HG03025 (cell line): ENCODE data around the gene UBE2J2.
"Not testable (repeated sequence)": the region's sequence is repeated elsewhere in the genome, so short reads cannot be mapped to it uniquely, and the experiment has no call there.

Experiments used
- ATAC-seq: cut with Tn5 transposase; IDR thresholded peaks from one replicate; pipeline ENCODE4 v1.9.1; 2021; ENCODE audit warnings: mild to moderate bottlenecking, moderate library complexity; ENCODE audit not compliant: unreplicated experiment, low FRiP score

Gene UBE2J2

DNA sequence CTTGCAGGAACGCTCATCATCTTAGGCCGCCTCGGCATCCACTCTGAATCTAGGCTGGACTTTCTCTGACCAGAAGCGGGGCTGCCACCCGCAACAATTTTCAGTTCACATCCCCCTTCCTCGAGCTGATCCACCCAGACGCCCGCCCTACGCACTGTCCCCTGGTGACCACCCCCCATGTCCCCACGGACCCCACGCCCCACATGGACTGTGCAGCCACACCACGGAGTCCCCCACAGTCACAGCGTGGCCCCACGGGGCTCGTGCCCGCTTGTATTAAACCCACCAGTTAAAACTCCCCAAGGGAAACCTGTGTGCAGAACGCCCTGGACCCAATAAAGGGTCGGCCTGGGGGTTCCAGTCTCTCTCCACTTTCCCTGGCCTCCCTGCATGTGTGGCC lies 14.1 kb downstream of the UBE2J2 start:
- no peak for ATAC-seq

GRCh38 chr1:1259119-1259488 lies 14.6 kb downstream of the UBE2J2 start:
- no peak for ATAC-seq

DNA sequence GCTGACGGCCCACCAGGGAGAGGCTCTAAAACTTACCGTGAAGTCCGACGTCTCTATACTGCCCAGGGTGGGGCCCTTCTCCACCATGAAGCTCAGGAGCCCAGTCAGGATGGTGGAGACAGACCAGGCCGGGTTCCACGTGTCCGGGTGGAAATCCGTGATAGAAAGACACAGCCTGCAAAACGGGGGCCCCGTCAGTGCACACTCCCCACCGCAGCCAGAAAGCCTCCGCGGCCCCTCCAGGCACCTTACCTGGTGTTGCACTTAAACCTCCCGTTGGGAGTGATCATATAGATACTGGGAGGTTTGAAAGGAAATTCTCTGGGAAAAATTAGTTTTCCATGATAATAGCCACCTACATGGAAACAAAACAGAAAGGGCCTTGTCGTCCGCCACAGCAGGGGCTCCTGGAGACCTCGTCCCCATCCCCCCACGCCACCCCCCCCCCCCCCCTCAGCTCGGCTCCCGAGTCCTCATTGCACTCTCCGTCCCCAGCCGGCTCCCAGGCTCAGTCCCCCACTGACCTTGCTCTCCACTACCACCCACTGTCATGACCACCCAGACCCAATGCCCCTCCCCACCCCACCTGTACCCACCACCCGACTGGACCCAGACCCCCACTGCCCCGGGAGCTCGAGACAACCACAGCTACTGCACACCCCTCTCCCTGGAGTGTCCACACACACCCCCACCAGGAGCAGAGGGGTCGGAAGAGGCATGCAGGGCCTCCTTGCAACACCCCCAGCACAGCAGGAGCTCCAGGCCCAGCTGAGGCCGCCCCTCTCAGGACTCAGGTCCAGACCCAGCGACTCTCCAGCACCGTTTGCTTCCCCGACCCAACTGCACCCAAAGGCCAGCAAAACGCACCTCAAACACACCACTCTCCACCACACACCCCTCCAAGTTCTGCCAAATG lies 16.4 kb downstream of the UBE2J2 start:
- no peak for ATAC-seq

DNA sequence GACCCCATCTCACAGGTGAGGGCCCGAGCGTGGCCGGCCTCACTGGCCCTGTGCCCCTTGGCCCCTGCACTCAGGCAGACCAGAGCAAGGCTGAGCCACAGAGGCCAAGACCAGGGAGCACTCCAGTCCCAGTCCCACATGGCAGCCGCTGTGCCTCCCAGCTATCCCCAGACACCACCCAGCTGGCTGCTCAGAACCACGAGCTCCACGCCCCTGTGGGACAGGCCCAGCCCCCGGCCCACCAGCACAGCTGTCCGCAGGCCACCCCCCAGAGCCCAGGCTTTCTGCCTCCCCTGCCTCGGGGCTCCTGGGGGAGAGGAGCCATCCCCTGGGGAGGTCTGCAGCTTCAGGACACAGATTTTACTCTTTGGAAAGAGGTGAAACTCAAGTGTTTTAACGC lies 18.0 kb downstream of the UBE2J2 start:
- no peak for ATAC-seq

GRCh38 chr1:1255078-1255477 lies 18.6 kb downstream of the UBE2J2 start:
- no peak for ATAC-seq

DNA sequence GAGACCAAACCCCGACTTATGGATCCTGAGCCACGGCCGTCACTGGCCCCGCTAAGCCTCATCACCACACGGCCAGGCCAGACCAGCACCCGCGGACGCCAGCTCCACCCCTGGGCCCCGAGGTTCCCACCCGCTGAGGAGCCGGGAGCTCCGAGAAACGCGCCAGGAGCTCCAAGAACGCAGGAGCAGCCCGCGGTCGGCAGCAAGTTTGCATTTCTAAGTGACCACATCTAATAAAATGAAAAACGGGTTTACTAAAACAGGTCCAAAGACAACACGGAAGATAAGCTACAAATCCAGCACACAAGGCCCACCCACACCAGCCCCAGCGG lies 19.0 kb downstream of the UBE2J2 start:
- ATAC-seq = no peak

GRCh38 chr1:1253972-1254666 lies 19.5 kb downstream of the UBE2J2 start:
- no peak for ATAC-seq

GRCh38 chr1:1253314-1253713 lies 20.3 kb downstream of the UBE2J2 start:
- ATAC-seq = no peak

- ATAC-seq = no peak
Measured at GRCh38 chr1:1250786-1251284, 22.8 kb downstream of the UBE2J2 start.

GRCh38 chr1:1248009-1248913 lies 25.4 kb downstream of the UBE2J2 start:
- not testable (repeated sequence) for ATAC-seq

DNA sequence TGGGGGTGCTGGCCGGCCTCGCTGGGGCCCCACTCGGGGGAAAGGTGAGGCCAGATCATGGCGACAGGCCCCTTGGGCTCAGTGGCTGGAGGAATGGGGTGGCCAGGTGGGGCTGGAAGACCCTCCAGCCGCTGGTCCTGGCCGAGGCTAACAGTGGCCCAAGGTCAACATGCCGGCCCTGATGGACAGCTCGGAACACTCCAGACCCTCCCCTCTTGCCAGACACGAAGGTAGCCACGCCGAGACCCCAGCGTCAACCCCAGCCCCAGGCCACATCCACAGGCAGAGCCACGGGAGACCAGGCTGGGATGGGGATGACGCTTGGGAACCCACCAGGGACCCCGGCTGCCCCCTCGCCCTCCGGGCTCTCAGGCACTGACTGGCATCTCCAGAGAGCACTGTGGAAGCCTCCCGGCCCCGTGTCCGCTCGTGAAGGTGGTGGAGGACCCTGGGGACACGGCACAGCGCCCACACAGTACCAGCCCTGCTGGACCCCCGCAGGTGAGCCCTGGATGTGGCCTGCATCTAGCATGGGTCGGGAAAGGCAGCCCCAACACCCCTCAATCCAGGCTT lies 26.2 kb downstream of the UBE2J2 start:
- no peak for ATAC-seq

GRCh38 chr1:1246577-1247340 lies 26.9 kb downstream of the UBE2J2 start, which contains the start of gene C1QTNF12:
Gene C1QTNF12, minus strand, starts transcription at chr1:1246722. Its CDS starts 32 bp downstream, at chr1:1246690.
- ATAC-seq = no peak

GRCh38 chr1:1245817-1246576 lies 27.7 kb downstream of the UBE2J2 start:
- ATAC-seq = no peak

DNA sequence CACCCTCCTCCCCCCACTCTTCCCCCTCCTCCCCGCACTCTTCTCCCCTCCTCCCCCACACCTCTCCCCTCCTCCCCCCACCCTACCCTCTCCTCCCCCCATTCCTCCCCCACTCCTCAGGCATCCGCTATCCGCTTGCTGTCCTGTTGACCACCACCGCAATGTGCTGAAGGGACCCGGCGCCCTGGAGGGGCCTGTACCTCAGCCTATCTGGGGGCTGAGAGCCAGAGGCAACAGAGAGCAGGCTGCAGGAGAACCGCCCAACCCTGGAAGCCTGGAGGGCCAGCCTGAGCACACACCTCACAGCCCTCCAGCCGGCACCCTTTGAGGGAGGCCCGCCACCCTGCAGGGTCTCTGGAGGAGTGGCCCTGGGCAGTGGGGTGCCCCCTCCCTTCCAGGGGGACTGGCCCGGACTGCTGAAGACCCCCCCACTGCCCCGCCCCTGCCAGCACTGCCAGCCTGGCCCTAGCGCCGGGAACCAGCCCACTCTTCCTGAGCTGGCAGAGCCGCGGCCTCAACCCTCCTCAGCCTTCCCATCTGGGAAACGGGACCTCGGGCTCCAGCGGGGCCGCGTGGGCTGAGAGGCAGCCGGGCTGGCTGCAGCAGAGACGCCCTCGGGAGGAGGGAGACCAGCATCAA lies 28.4 kb downstream of the UBE2J2 start:
- ATAC-seq = no peak

GRCh38 chr1:1244192-1244811 lies 29.4 kb downstream of the UBE2J2 start:
- no peak for ATAC-seq

GRCh38 chr1:1243807-1244191 lies 29.9 kb downstream of the UBE2J2 start:
- no peak for ATAC-seq

DNA sequence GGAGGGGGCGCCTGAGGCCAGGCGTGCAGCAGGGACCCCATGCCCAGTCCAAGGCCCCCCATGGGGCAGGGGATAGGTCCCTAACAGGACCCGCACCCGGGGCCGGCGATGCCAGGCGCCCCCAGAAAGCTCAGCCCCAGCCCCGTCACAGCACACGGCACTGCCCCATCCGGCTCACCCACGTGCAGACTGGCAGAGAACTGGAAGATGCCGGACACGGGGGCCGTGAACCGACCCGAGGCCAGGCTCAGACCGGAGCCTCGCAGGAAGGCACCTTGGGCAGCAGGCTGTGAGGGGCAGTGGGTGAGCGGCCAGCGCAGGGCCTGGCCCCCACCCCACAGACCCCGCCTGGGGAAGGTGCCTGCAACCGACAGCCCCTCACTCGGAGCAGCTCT lies 30.4 kb downstream of the UBE2J2 start:
- ATAC-seq = no peak
